NCI-H146 treated with DMSO at 0.1 percent for 48 hours (cell line): ENCODE measurements around the gene TRIP6.

Experiments
- DNase-seq: peaks from one replicate; lab custom pipeline; 2025; ENCODE audit not compliant: unreplicated experiment; lab: John Stamatoyannopoulos, UW

TRIP6 gene

GRCh38 chr7:100888988-100889750 lies 22.0 kb downstream of the TRIP6 start, which contains the start of gene UFSP1:
Gene UFSP1 (minus strand): TSS chr7:100889715. CDS start chr7:100889271, 444 bp downstream.
- DNase-seq: no peak

GRCh38 chr7:100890653-100891567 lies 23.7 kb downstream of the TRIP6 start:
- no peak for DNase-seq

- DNase-seq: no peak
Measured at GRCh38 chr7:100891568-100892247, 24.5 kb downstream of the TRIP6 start.

- DNase-seq: no peak
Measured at GRCh38 chr7:100892364-100893317, 25.5 kb downstream of the TRIP6 start.

GRCh38 chr7:100893318-100893895 lies 26.2 kb downstream of the TRIP6 start:
- DNase-seq: no peak

- no peak for DNase-seq
Measured at GRCh38 chr7:100893910-100894721, 26.9 kb downstream of the TRIP6 start.

- no peak for DNase-seq
Measured at GRCh38 chr7:100894860-100895700, 27.9 kb downstream of the TRIP6 start.

- DNase-seq: no peak
Measured at GRCh38 chr7:100895701-100895955, 28.4 kb downstream of the TRIP6 start, which contains the start of gene ACHE. Gene ACHE (minus strand): TSS chr7:100895888. CDS start chr7:100894232, 1,656 bp downstream.

- DNase-seq: no peak
Measured at GRCh38 chr7:100895956-100896731, 29.0 kb downstream of the TRIP6 start.

- DNase-seq: peak; percentile 13
Measured at GRCh38 chr7:100896732-100897608, 29.8 kb downstream of the TRIP6 start.

GRCh38 chr7:100897772-100898454 lies 30.7 kb downstream of the TRIP6 start:
- DNase-seq: no peak

GRCh38 chr7:100899432-100899831 lies 32.2 kb downstream of the TRIP6 start:
- DNase-seq: no peak

- no peak for DNase-seq
Measured at GRCh38 chr7:100900978-100901377, 33.8 kb downstream of the TRIP6 start.

GRCh38 chr7:100901921-100902332 lies 34.7 kb downstream of the TRIP6 start:
- DNase-seq: no peak

GRCh38 chr7:100902638-100903037 lies 35.5 kb downstream of the TRIP6 start:
- no peak for DNase-seq

- no peak for DNase-seq
Measured at GRCh38 chr7:100908512-100908911, 41.3 kb downstream of the TRIP6 start.
